OCI-LY3 (cell line): ENCODE data around the gene TOP1.

Experiments
- H2AFZ ChIP-seq: fragments of 200-600, 300-600 bp; shearing (Covaris generic); 2 replicates; pipeline ENCODE4 v1.6.0; 2014; ENCODE audit warnings: antibody characterized with exemption, low read depth, low read length
- H3K27ac ChIP-seq: fragments of 200-600, 300-600 bp; sonication (generic); 2 replicates; pipeline ENCODE4 v1.5.1; 2014; ENCODE audit warnings: mild to moderate bottlenecking, low read length, moderate library complexity, mixed read lengths
- H3K27me3 ChIP-seq: fragments of 200-600, 300-600 bp; sonication (generic); 2 replicates; pipeline ENCODE4 v1.6.1; 2014; ENCODE audit warnings: low read depth, low read length, mixed read lengths
- H3K36me3 ChIP-seq: fragments of 200-600, 300-600 bp; sonication (generic); replicated peaks from 2 replicates; pipeline ENCODE3; 2014; ENCODE audit warnings: low read depth, low read length, mixed read lengths
- H3K4me1 ChIP-seq: fragments of 300-600, 200-600 bp; sonication (generic); 2 replicates; pipeline ENCODE4 v1.6.1; 2014; ENCODE audit warnings: low read length, mixed read lengths
- H3K4me2 ChIP-seq: fragments of 200-600, 300-600 bp; sonication (generic); 2 replicates; pipeline ENCODE4 v1.6.1; 2014; ENCODE audit warnings: low read length, mixed read lengths
- H3K4me3 ChIP-seq: fragments of 300-600, 200-600 bp; sonication (generic); 2 replicates; pipeline ENCODE4 v1.5.1; 2014; ENCODE audit warnings: antibody characterized with exemption, mild to moderate bottlenecking, low read length, moderate library complexity
- H3K79me2 ChIP-seq: fragments of 300-600, 200-600 bp; shearing (Covaris generic); 2 replicates; pipeline ENCODE4 v1.6.1; 2014; ENCODE audit warnings: mild to moderate bottlenecking, low read length, mixed read lengths
- H3K9ac ChIP-seq: fragments of 300-600, 200-600 bp; shearing (Covaris generic); 2 replicates; pipeline ENCODE4 v1.6.0; 2014; ENCODE audit warnings: mild to moderate bottlenecking, low read length, moderate library complexity
- H3K9me3 ChIP-seq: fragments of 200-600, 300-600 bp; shearing (Covaris generic); 2 replicates; pipeline ENCODE4 v1.6.1; 2014; ENCODE audit warnings: low read length, mixed read lengths; ENCODE audit not compliant: insufficient read depth
- H4K20me1 ChIP-seq: fragments of 200-600, 300-600 bp; sonication (generic); 2 replicates; pipeline ENCODE4 v1.6.1; 2016; ENCODE audit warnings: low read length, mixed read lengths; ENCODE audit not compliant: insufficient read depth
- CTCF ChIP-seq: fragments of 200-600, 300-600 bp; sonication (generic); IDR thresholded peaks from 2 replicates; pipeline ENCODE4 v1.5.1; 2014; ENCODE audit warnings: antibody characterized with exemption, low read length, low read depth
- EZH2phosphoT487 ChIP-seq: fragments of 200-600 bp; shearing (Covaris generic); IDR thresholded peaks from 2 replicates; pipeline ENCODE4 v1.6.1; 2018; ENCODE audit warnings: antibody characterized with exemption, mixed run types, low read depth

The TOP1 gene

DNA sequence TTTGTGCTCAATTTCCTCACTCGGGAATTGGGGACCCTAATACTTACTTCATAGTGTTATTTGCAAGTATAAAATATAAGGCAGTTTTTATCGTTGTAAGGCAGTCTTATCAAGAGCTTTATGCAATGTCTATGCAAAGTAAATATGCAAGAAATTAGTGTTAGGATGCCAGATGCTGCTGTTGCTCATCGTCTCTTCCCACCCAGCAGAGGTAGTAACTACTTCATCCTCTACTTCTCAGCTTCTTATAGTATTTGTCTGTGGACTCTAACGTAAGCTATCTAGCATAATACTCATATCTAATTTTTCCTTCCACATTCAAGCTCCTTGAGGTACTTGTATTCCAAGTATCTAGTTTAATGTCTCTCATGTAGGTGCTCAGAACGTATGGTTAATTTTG lies 120.3 kb downstream of the TOP1 start:
- peaks cover 99% of the 10 kb centered on the region for H3K79me2 ChIP-seq
- H2AFZ ChIP-seq = no peak overlapping the region
- no peak overlapping the region for H3K27ac ChIP-seq
- H3K4me3 ChIP-seq = no peak overlapping the region
- H4K20me1 ChIP-seq = peaks cover 98% of the 10 kb centered on the region
- H3K4me2 ChIP-seq = no peak overlapping the region
- TF ChIP-seq CTCF (no peak), EZH2phosphoT487 (no peak)
- H3K27me3 ChIP-seq = no peaks in the 10 kb centered on the region
- no peaks in the 10 kb centered on the region for H3K9me3 ChIP-seq
- H3K36me3 ChIP-seq = peaks cover 15% of the 10 kb centered on the region
- H3K9ac ChIP-seq = no peak overlapping the region
- no peaks in the 10 kb centered on the region for H3K4me1 ChIP-seq

- Histone ChIP-seq H3K9ac (no peak overlapping the region), H3K27me3 (no peaks in the 10 kb centered on the region), H3K4me1 (no peaks in the 10 kb centered on the region), H3K4me2 (no peak overlapping the region), H4K20me1 (peaks cover 98% of the 10 kb centered on the region), H2AFZ (no peak overlapping the region), H3K79me2 (peaks cover 99% of the 10 kb centered on the region), H3K9me3 (no peaks in the 10 kb centered on the region), H3K27ac (no peak overlapping the region), H3K4me3 (no peak overlapping the region), H3K36me3 (peaks cover 7% of the 10 kb centered on the region)
- TF ChIP-seq EZH2phosphoT487 (no peak), CTCF (no peak)
Measured at GRCh38 chr20:41150664-41151063, 122.0 kb downstream of the TOP1 start.

DNA sequence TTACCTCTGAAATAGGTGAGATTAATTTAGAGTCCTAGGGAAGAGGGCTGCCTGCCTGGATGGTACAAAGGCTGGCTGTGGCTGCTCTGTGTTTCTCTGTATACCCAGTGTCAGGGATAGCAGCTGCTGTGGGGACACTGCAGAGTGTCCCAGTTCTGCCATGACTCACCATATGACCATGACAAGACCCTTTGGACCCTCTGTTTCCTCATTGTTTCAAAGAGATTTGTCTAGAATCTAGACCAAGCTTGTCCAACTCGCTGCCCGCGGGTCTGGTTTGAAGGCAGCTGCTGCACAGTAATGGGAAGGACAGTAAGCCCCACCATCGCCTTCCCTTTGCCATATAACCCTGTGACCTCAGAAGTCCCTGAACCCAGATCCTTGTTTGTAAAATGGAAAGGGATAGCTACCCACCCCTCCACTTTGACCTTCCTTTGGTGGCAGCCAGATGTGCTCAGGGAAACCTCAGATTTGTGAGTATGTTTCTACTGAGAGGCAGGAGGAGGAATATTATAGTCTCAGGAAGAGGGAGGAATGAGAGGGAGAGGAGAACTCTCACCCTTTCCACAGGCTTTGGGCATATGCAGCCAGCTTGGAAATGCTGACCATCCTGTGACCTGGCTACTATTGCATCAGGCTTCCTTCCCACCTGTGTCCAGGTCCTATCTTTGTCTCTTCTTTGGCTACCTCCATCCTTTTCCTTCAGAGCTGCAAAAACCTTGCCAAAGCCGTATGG lies 122.7 kb downstream of the TOP1 start:
- no peak for TF ChIP-seq EZH2phosphoT487
- TF ChIP-seq CTCF = no peak
- Histone ChIP-seq H2AFZ (no peak overlapping the region), H3K27ac (no peak overlapping the region), H3K9me3 (no peaks in the 10 kb centered on the region), H4K20me1 (peaks cover 98% of the 10 kb centered on the region), H3K36me3 (peaks cover 7% of the 10 kb centered on the region), H3K9ac (no peak overlapping the region), H3K4me2 (no peak overlapping the region), H3K27me3 (no peaks in the 10 kb centered on the region), H3K4me3 (no peak overlapping the region), H3K4me1 (no peaks in the 10 kb centered on the region; the same call in 1 of the 2 replicates), H3K79me2 (peaks cover 99% of the 10 kb centered on the region)

DNA sequence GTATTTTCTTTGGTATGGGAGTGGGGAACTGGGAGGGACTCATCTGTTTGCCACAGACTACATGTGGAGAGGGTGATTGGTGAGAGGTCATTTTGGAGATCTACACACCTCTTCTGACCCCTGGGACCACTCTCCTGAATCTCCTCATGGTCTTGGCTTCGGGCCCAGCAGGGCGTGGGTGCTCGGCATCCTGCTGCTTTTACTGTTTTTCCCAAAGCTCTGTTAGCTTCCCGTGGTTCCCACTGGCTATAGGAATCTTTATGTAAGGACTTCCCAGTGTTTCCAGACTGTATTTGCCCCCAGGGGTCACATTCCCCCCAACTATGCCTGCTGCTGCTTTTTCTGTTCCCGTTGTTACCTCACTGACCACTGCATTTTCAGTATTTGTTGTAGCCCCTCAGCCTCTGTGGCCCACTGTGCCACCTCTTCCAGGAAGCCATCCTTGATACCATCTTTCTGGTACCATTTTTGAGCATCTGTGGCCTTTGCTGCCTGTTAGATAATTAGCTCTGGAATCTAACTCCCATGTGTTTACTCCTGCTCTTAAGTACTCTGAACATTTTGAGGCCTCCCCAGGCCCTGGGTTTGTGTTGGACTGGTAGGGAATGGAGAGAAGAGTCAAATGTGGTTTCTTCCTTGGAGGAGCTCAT lies 123.6 kb downstream of the TOP1 start:
- no peak overlapping the region for H3K9ac ChIP-seq
- no peak overlapping the region for H3K4me2 ChIP-seq

More for the DNA sequence above, 123.6 kb downstream of the TOP1 start:
- TF ChIP-seq CTCF (no peak), EZH2phosphoT487 (no peak)
- H3K27ac ChIP-seq = no peak overlapping the region
- H3K4me1 ChIP-seq = peaks cover 9% of the 10 kb centered on the region
- peaks cover 3% of the 10 kb centered on the region for H3K36me3 ChIP-seq
- no peak overlapping the region for H2AFZ ChIP-seq
- H4K20me1 ChIP-seq = peaks cover 98% of the 10 kb centered on the region
- H3K79me2 ChIP-seq = peaks cover 99% of the 10 kb centered on the region
- H3K4me3 ChIP-seq = no peak overlapping the region
- no peaks in the 10 kb centered on the region for H3K9me3 ChIP-seq
- no peaks in the 10 kb centered on the region for H3K27me3 ChIP-seq
